ENCODE measurements around the gene KCP.

Gene KCP

GRCh38 chr7:128879939-128880746 is 30.4 kb downstream of the KCP start:
- no peak overlapping the region for H3K27ac ChIP-seq (ENCODE audit: insufficient read depth in 1 of 2, low read depth in 1 of 2, low read length in 2 of 2, poor library complexity in 1 of 2, severe bottlenecking in 2 of 2)
- DNase-seq = peak in 1 of 3 donors; percentile 42
- no peaks in the 10 kb centered on the region for H3K9me3 ChIP-seq (ENCODE audit: control extremely low read depth in 1 of 5, control insufficient read depth in 4 of 5, insufficient read depth in 2 of 5, low read depth in 1 of 5, low read length in 4 of 5)
- CTCF ChIA-PET = interaction anchor here (1.0 to 9.8 kb wide), 13 partner anchors 9 to 453 kb away, joined by 3 to 123 read pairs (median 6); partner anchors contain the start of gene ATP6V1F
- H3K36me3 ChIP-seq (ENCODE audit: control insufficient read depth in 4 of 4, insufficient read depth in 4 of 4, low read length in 3 of 4) = no peaks in the 10 kb centered on the region
- H3K4me3 ChIP-seq (ENCODE audit: control insufficient read depth in 1 of 7, extremely low read depth in 1 of 7, insufficient read depth in 4 of 7, low read depth in 2 of 7, low read length in 6 of 7) = no peak overlapping the region
- 59% methylated on average over 28 of the region's 31 CpGs for WGBS (ENCODE audit: insufficient coverage)
- POLR2A ChIA-PET = no interaction called here
- peaks cover 0 to 4% (median 0%) of the 10 kb centered on the region in 4 experiments for H3K4me1 ChIP-seq (ENCODE audit: control extremely low read depth in 1 of 4, control insufficient read depth in 4 of 4, insufficient read depth in 4 of 4, low read length in 3 of 4)
- no peaks in the 10 kb centered on the region for H3K27me3 ChIP-seq (replicated peaks in 2 of 5; ENCODE audit: control insufficient read depth in 4 of 5, insufficient read depth in 5 of 5, low read length in 4 of 5)

- Histone ChIP-seq H3K9me3 (ENCODE audit: control extremely low read depth in 1 of 5, control insufficient read depth in 4 of 5, insufficient read depth in 2 of 5, low read depth in 1 of 5, low read length in 4 of 5) (no peaks in the 10 kb centered on the region), H3K4me1 (ENCODE audit: control extremely low read depth in 1 of 4, control insufficient read depth in 4 of 4, insufficient read depth in 4 of 4, low read length in 3 of 4) (peaks cover 0 to 4% (median 0%) of the 10 kb centered on the region in 4 experiments), H3K27ac (ENCODE audit: insufficient read depth in 1 of 2, low read depth in 1 of 2, low read length in 2 of 2, poor library complexity in 1 of 2, severe bottlenecking in 2 of 2) (no peak overlapping the region), H3K4me3 (ENCODE audit: control insufficient read depth in 1 of 7, extremely low read depth in 1 of 7, insufficient read depth in 4 of 7, low read depth in 2 of 7, low read length in 6 of 7) (no peak overlapping the region), H3K27me3 (replicated peaks in 2 of 5; ENCODE audit: control insufficient read depth in 4 of 5, insufficient read depth in 5 of 5, low read length in 4 of 5) (no peaks in the 10 kb centered on the region), H3K36me3 (ENCODE audit: control insufficient read depth in 4 of 4, insufficient read depth in 4 of 4, low read length in 3 of 4) (no peaks in the 10 kb centered on the region)
- no peak for DNase-seq
- WGBS (ENCODE audit: insufficient coverage) = 96% methylated on average over 14 of the region's 19 CpGs
- POLR2A ChIA-PET = no interaction called here
- CTCF ChIA-PET = interaction anchor here (1.2 to 9.8 kb wide), 10 partner anchors 9 to 452 kb away, joined by 3 to 123 read pairs (median 7); partner anchors contain the start of gene ATP6V1F
These were observed 31.0 kb downstream of the KCP start for GRCh38 chr7:128879461-128879938.

GRCh38 chr7:128878226-128879105 is 32.0 kb downstream of the KCP start:
- POLR2A ChIA-PET = no interaction called here
- CTCF ChIA-PET = interaction anchor here (1.4 to 9.8 kb wide), 6 partner anchors 7 to 451 kb away, joined by 3 to 123 read pairs (median 28); partner anchors contain the start of gene ATP6V1F
- no peaks in the 10 kb centered on the region for H3K9me3 ChIP-seq (ENCODE audit: control extremely low read depth in 1 of 5, control insufficient read depth in 4 of 5, insufficient read depth in 2 of 5, low read depth in 1 of 5, low read length in 4 of 5)
- H3K36me3 ChIP-seq (ENCODE audit: control insufficient read depth in 4 of 4, insufficient read depth in 4 of 4, low read length in 3 of 4) = no peaks in the 10 kb centered on the region
- H3K27me3 ChIP-seq (replicated peaks in 2 of 5; ENCODE audit: control insufficient read depth in 4 of 5, insufficient read depth in 5 of 5, low read length in 4 of 5) = no peaks in the 10 kb centered on the region
- H3K27ac ChIP-seq (ENCODE audit: insufficient read depth in 1 of 2, low read depth in 1 of 2, low read length in 2 of 2, poor library complexity in 1 of 2, severe bottlenecking in 2 of 2) = no peak overlapping the region
- WGBS (ENCODE audit: insufficient coverage) = 97% methylated on average over 11 of the region's 14 CpGs
- peaks cover 0 to 4% (median 0%) of the 10 kb centered on the region in 4 experiments for H3K4me1 ChIP-seq (ENCODE audit: control extremely low read depth in 1 of 4, control insufficient read depth in 4 of 4, insufficient read depth in 4 of 4, low read length in 3 of 4)
- DNase-seq = no peak
- no peak overlapping the region for H3K4me3 ChIP-seq (ENCODE audit: control insufficient read depth in 1 of 7, extremely low read depth in 1 of 7, insufficient read depth in 4 of 7, low read depth in 2 of 7, low read length in 6 of 7)

GRCh38 chr7:128877756-128878120 is 32.8 kb downstream of the KCP start:
- no peak overlapping the region for H3K4me3 ChIP-seq (ENCODE audit: control insufficient read depth in 1 of 7, extremely low read depth in 1 of 7, insufficient read depth in 4 of 7, low read depth in 2 of 7, low read length in 6 of 7)

GRCh38 chr7:128876978-128877755 is 33.3 kb downstream of the KCP start:
- POLR2A ChIA-PET = no interaction called here

More at GRCh38 chr7:128877756-128878120, 32.8 kb downstream of the KCP start:
- Histone ChIP-seq H3K9me3 (ENCODE audit: control extremely low read depth in 1 of 5, control insufficient read depth in 4 of 5, insufficient read depth in 2 of 5, low read depth in 1 of 5, low read length in 4 of 5) (no peaks in the 10 kb centered on the region), H3K36me3 (ENCODE audit: control insufficient read depth in 4 of 4, insufficient read depth in 4 of 4, low read length in 3 of 4) (no peaks in the 10 kb centered on the region), H3K27me3 (replicated peaks in 2 of 5; ENCODE audit: control insufficient read depth in 4 of 5, insufficient read depth in 5 of 5, low read length in 4 of 5) (no peaks in the 10 kb centered on the region), H3K27ac (ENCODE audit: insufficient read depth in 1 of 2, low read depth in 1 of 2, low read length in 2 of 2, poor library complexity in 1 of 2, severe bottlenecking in 2 of 2) (no peak overlapping the region), H3K4me1 (ENCODE audit: control extremely low read depth in 1 of 4, control insufficient read depth in 4 of 4, insufficient read depth in 4 of 4, low read length in 3 of 4) (peaks cover 0 to 4% (median 0%) of the 10 kb centered on the region in 4 experiments)
- no CpG with 5 or more reads among the region's 4 CpGs for WGBS (ENCODE audit: insufficient coverage)
- POLR2A ChIA-PET = no interaction called here
- DNase-seq = no peak
- CTCF ChIA-PET = interaction anchor here (9.1 to 9.8 kb wide), 2 partner anchors 16 to 35 kb away, joined by 83 to 123 read pairs; partner anchors contain the start of gene ATP6V1F

GRCh38 chr7:128876586-128876977 is 33.9 kb downstream of the KCP start:
- no peak overlapping the region for H3K4me3 ChIP-seq (ENCODE audit: control insufficient read depth in 1 of 7, extremely low read depth in 1 of 7, insufficient read depth in 4 of 7, low read depth in 2 of 7, low read length in 6 of 7)
- no peaks in the 10 kb centered on the region for H3K36me3 ChIP-seq (ENCODE audit: control insufficient read depth in 4 of 4, insufficient read depth in 4 of 4, low read length in 3 of 4)
- no peak for DNase-seq
- ChIA-PET CTCF (interaction anchor here (9.1 kb wide), 1 partner anchor 34 kb away, joined by 83 read pairs; no protein-coding TSS in a partner anchor), POLR2A (no interaction called here)
- no peak overlapping the region for H3K27ac ChIP-seq (ENCODE audit: insufficient read depth in 1 of 2, low read depth in 1 of 2, low read length in 2 of 2, poor library complexity in 1 of 2, severe bottlenecking in 2 of 2)
- H3K27me3 ChIP-seq (replicated peaks in 2 of 5; ENCODE audit: control insufficient read depth in 4 of 5, insufficient read depth in 5 of 5, low read length in 4 of 5) = no peaks in the 10 kb centered on the region
- H3K4me1 ChIP-seq (ENCODE audit: control extremely low read depth in 1 of 4, control insufficient read depth in 4 of 4, insufficient read depth in 4 of 4, low read length in 3 of 4) = peaks cover 0 to 4% (median 0%) of the 10 kb centered on the region in 4 experiments
- H3K9me3 ChIP-seq (ENCODE audit: control extremely low read depth in 1 of 5, control insufficient read depth in 4 of 5, insufficient read depth in 2 of 5, low read depth in 1 of 5, low read length in 4 of 5) = no peaks in the 10 kb centered on the region
- WGBS (ENCODE audit: insufficient coverage) = 97% methylated on average over 5 of the region's 5 CpGs

More at GRCh38 chr7:128876978-128877755, 33.3 kb downstream of the KCP start:
- 95% methylated on average over 30 of the region's 32 CpGs for WGBS (ENCODE audit: insufficient coverage)
- no peak for DNase-seq
- no peak overlapping the region for H3K4me3 ChIP-seq (ENCODE audit: control insufficient read depth in 1 of 7, extremely low read depth in 1 of 7, insufficient read depth in 4 of 7, low read depth in 2 of 7, low read length in 6 of 7)
- H3K9me3 ChIP-seq (ENCODE audit: control extremely low read depth in 1 of 5, control insufficient read depth in 4 of 5, insufficient read depth in 2 of 5, low read depth in 1 of 5, low read length in 4 of 5) = no peaks in the 10 kb centered on the region
- peaks cover 0 to 4% (median 0%) of the 10 kb centered on the region in 4 experiments for H3K4me1 ChIP-seq (ENCODE audit: control extremely low read depth in 1 of 4, control insufficient read depth in 4 of 4, insufficient read depth in 4 of 4, low read length in 3 of 4)
- H3K27ac ChIP-seq (ENCODE audit: insufficient read depth in 1 of 2, low read depth in 1 of 2, low read length in 2 of 2, poor library complexity in 1 of 2, severe bottlenecking in 2 of 2) = no peak overlapping the region
- H3K36me3 ChIP-seq (ENCODE audit: control insufficient read depth in 4 of 4, insufficient read depth in 4 of 4, low read length in 3 of 4) = no peaks in the 10 kb centered on the region
- H3K27me3 ChIP-seq (replicated peaks in 2 of 5; ENCODE audit: control insufficient read depth in 4 of 5, insufficient read depth in 5 of 5, low read length in 4 of 5) = no peaks in the 10 kb centered on the region
- CTCF ChIA-PET = interaction anchor here (9.1 to 9.8 kb wide), 2 partner anchors 15 to 34 kb away, joined by 83 to 123 read pairs; partner anchors contain the start of gene ATP6V1F
